Neural cell (in vitro differentiated cells): ENCODE data around the gene THYN1.

Source experiments
- EP300 ChIP-seq: fragments of 450-650 bp; conservative IDR thresholded peaks from 2 replicates; pipeline ENCODE4 v1.6.1; 2014; ENCODE audit warnings: antibody characterized with exemption, mild to moderate bottlenecking, moderate library complexity; ENCODE audit not compliant: poor library complexity, severe bottlenecking
- MXI1 ChIP-seq: fragments of 450-650 bp; conservative IDR thresholded peaks from 2 replicates; pipeline ENCODE4 v1.6.1; 2014; ENCODE audit warnings: antibody characterized with exemption, mild to moderate bottlenecking; ENCODE audit not compliant: poor library complexity, severe bottlenecking
- POLR2AphosphoS5 ChIP-seq: IDR thresholded peaks from 2 replicates; pipeline ENCODE4 v1.6.1; 2012
- SMC3 ChIP-seq: fragments of 450-650 bp; conservative IDR thresholded peaks from 2 replicates; pipeline ENCODE4 v1.6.1; 2014; ENCODE audit warnings: antibody characterized with exemption, mild to moderate bottlenecking, moderate library complexity; ENCODE audit not compliant: poor library complexity
- TAF1 ChIP-seq: IDR thresholded peaks from 2 replicates; pipeline ENCODE4 v1.6.1; 2012; ENCODE audit warnings: low read depth
- TF ChIP-seq, protein P1 (sequence below): fragments of 450-650 bp; IDR thresholded peaks from 2 replicates; pipeline ENCODE4 v1.5.1; 2014; ENCODE audit warnings: antibody characterized with exemption, mild to moderate bottlenecking, moderate library complexity; ENCODE audit not compliant: poor library complexity, severe bottlenecking
- TF ChIP-seq, protein P2 (sequence below): IDR thresholded peaks from 2 replicates; pipeline ENCODE4 v1.6.1; 2012; ENCODE audit warnings: borderline replicate concordance

DNA sequence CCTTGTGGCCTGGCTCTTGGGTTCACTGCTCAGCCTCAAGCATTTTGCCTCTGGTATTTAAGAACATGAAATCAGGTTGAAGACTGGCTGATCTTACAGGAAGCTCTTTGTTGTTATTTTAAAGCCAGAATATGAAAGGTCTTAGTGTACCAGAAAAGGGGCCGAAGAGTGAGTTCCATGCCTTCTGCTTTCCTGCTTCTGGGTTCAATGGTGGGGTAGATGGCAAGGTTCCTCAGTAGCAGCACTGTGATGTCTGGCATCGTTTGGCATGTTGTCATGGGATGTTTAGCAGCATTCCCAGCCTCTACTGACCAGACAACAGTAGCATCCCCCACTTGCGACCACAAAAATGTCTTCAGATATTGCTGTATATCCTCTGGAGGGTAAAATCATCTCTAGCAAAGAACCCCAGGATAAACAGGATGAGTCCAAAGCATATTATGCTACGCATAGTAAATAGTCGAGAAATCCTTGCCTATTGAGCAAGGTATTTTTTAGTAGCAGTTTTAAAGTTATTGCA, 26.3 kb downstream of the THYN1 start:
- TF ChIP-seq, protein P1, sequence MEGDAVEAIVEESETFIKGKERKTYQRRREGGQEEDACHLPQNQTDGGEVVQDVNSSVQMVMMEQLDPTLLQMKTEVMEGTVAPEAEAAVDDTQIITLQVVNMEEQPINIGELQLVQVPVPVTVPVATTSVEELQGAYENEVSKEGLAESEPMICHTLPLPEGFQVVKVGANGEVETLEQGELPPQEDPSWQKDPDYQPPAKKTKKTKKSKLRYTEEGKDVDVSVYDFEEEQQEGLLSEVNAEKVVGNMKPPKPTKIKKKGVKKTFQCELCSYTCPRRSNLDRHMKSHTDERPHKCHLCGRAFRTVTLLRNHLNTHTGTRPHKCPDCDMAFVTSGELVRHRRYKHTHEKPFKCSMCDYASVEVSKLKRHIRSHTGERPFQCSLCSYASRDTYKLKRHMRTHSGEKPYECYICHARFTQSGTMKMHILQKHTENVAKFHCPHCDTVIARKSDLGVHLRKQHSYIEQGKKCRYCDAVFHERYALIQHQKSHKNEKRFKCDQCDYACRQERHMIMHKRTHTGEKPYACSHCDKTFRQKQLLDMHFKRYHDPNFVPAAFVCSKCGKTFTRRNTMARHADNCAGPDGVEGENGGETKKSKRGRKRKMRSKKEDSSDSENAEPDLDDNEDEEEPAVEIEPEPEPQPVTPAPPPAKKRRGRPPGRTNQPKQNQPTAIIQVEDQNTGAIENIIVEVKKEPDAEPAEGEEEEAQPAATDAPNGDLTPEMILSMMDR, result no peak
- no peak for TF ChIP-seq POLR2AphosphoS5
- TF ChIP-seq, protein P2, sequence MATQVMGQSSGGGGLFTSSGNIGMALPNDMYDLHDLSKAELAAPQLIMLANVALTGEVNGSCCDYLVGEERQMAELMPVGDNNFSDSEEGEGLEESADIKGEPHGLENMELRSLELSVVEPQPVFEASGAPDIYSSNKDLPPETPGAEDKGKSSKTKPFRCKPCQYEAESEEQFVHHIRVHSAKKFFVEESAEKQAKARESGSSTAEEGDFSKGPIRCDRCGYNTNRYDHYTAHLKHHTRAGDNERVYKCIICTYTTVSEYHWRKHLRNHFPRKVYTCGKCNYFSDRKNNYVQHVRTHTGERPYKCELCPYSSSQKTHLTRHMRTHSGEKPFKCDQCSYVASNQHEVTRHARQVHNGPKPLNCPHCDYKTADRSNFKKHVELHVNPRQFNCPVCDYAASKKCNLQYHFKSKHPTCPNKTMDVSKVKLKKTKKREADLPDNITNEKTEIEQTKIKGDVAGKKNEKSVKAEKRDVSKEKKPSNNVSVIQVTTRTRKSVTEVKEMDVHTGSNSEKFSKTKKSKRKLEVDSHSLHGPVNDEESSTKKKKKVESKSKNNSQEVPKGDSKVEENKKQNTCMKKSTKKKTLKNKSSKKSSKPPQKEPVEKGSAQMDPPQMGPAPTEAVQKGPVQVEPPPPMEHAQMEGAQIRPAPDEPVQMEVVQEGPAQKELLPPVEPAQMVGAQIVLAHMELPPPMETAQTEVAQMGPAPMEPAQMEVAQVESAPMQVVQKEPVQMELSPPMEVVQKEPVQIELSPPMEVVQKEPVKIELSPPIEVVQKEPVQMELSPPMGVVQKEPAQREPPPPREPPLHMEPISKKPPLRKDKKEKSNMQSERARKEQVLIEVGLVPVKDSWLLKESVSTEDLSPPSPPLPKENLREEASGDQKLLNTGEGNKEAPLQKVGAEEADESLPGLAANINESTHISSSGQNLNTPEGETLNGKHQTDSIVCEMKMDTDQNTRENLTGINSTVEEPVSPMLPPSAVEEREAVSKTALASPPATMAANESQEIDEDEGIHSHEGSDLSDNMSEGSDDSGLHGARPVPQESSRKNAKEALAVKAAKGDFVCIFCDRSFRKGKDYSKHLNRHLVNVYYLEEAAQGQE, result no peak
- no peak for TF ChIP-seq EP300
- TF ChIP-seq TAF1, result no peak
- no peak for TF ChIP-seq SMC3
- TF ChIP-seq MXI1, result no peak
